Measurements from ENCODE around the gene FMN2.

FMN2 gene

DNA sequence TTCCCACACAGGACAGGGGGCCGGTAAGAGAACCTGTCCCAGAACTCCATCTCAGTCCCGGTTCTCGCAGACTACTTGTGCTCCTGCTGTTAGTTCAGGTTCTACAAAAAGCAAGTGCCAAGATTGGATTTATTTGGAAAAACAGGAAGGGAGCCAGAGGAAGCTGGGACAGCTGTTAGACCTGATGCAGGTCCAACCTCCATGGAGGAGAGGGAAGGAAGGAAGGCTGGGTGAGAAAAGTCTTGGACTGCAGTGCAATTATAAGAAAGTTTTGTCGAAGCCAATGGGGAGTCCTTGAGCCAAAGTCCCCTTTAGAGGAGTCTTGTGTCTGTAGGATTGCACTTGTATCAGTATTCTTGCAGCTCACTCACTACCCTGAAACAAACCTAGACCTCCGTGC lies 329.1 kb downstream of the FMN2 start:
- Histone ChIP-seq H3K4me3 (ENCODE audit: low read depth in 1 of 2, low read length in 1 of 2) (no peak overlapping the region), H3K9me3 (no peaks in the 10 kb centered on the region)
- TF ChIP-seq, protein P1, sequence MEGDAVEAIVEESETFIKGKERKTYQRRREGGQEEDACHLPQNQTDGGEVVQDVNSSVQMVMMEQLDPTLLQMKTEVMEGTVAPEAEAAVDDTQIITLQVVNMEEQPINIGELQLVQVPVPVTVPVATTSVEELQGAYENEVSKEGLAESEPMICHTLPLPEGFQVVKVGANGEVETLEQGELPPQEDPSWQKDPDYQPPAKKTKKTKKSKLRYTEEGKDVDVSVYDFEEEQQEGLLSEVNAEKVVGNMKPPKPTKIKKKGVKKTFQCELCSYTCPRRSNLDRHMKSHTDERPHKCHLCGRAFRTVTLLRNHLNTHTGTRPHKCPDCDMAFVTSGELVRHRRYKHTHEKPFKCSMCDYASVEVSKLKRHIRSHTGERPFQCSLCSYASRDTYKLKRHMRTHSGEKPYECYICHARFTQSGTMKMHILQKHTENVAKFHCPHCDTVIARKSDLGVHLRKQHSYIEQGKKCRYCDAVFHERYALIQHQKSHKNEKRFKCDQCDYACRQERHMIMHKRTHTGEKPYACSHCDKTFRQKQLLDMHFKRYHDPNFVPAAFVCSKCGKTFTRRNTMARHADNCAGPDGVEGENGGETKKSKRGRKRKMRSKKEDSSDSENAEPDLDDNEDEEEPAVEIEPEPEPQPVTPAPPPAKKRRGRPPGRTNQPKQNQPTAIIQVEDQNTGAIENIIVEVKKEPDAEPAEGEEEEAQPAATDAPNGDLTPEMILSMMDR (IDR thresholded peaks at IDR 0.05), result no peak

DNA sequence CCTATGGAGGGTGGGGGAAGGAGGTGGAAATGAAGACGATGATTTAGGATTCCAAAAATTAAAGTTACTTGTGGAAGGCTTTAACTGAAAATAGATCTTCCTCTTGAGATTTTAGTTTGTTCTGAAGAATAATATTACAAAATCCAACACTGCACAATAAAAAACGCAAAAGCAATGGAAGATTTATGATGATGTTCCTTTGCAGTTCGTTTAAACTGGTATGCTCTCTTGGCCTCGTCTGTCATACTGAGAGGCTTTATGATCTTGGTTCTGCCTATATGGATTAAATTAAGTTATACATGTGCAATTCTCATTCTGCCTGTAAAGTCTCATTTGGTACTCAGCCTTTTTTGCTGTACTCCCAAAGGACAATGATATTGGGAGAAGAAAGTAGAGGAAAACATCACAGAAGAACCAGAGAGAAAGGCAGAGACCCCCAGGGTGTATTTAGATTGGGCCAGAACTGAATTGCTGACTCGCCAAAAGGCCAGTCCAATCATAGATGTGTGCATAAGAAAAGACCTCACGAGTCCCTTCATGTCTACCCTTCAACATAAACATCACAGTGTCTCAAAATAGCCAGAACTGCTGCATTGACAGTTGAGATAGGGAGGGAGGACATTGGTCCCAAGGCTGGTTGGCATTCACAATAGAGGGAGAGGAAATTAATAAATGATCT lies 331.7 kb downstream of the FMN2 start:
- Histone ChIP-seq H3K36me3 (no peaks in the 10 kb centered on the region), H3K27me3 (no peaks in the 10 kb centered on the region), H3K27ac (no peak overlapping the region), H3K9me3 (no peaks in the 10 kb centered on the region), H3K4me1 (ENCODE audit: control insufficient read depth in 1 of 2, insufficient read depth in 1 of 2, low read depth in 1 of 2, low read length in 1 of 2) (no peaks in the 10 kb centered on the region), H3K4me3 (ENCODE audit: low read depth in 1 of 2, low read length in 1 of 2) (no peak overlapping the region)
- TF ChIP-seq, protein P1 (IDR thresholded peaks at IDR 0.05), result no peak

More for the DNA sequence above, 329.1 kb downstream of the FMN2 start:
- no peaks in the 10 kb centered on the region for H3K4me1 ChIP-seq (ENCODE audit: control insufficient read depth in 1 of 2, insufficient read depth in 1 of 2, low read depth in 1 of 2, low read length in 1 of 2)
- no peak overlapping the region for H3K27ac ChIP-seq
- H3K36me3 ChIP-seq, result no peaks in the 10 kb centered on the region
- H3K27me3 ChIP-seq, result no peaks in the 10 kb centered on the region

DNA sequence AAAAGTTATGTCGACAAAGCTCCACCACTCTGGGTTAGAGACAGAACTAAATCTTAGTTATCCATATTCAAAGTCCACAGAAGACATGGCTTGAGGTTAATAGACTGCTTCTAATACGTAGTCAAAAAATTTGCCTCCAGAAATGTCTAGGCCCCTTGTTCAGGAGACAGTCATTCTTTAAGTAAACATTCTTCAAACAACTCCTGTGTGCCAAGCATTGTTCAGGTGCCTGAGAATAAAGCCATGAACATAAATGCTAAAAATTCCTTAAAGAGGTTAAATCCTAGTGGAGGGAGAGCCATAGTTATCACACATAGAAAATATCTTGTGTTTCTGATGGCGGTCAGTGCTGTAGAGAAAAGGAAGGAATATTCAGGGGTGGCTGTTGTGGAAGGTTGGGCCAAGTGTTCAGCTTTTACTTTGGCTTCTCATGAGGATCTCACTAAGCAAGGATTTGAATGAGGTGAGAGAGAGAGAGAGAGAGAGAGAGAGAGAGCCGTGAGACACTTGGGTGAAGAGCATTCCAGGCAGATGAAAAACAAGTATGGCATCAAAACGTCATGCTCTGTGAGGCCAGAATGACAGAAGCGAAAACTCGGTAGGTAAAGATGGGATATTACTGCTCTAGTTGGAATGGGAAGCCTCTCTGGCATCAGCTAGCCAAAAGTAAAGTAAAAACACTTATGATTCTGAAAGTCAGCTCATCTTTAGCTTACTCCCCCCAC lies 333.2 kb downstream of the FMN2 start:
- H3K36me3 ChIP-seq, result no peaks in the 10 kb centered on the region
- H3K4me3 ChIP-seq (ENCODE audit: low read depth in 1 of 2, low read length in 1 of 2), result no peak overlapping the region
- no peak overlapping the region for H3K27ac ChIP-seq
- H3K27me3 ChIP-seq, result no peaks in the 10 kb centered on the region
- no peaks in the 10 kb centered on the region for H3K9me3 ChIP-seq
- TF ChIP-seq, protein P1 (IDR thresholded peaks at IDR 0.05), result no peak
- no peaks in the 10 kb centered on the region for H3K4me1 ChIP-seq (ENCODE audit: control insufficient read depth in 1 of 2, insufficient read depth in 1 of 2, low read depth in 1 of 2, low read length in 1 of 2)

DNA sequence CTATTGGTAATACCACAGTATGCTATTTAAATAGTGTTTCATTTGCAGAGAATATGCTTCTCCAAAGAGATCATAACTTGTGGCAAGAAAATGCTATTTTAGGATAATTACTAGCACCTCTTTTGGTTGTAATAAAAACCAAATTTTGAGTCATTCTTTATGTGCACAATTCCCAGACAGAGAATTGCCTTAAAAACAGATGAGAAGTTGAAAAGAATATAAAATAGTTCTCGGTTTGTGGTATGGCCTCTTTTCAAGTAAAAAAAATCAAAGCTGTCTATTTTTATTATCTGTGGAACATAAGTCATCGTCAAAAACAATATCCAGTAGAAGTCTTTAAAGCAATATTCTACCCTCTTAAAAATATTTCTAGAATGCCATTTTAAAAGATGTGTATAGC lies 334.4 kb downstream of the FMN2 start:
- Histone ChIP-seq H3K9me3 (no peaks in the 10 kb centered on the region), H3K36me3 (no peaks in the 10 kb centered on the region)
- TF ChIP-seq, protein P1 (IDR thresholded peaks at IDR 0.05), result no peak

DNA sequence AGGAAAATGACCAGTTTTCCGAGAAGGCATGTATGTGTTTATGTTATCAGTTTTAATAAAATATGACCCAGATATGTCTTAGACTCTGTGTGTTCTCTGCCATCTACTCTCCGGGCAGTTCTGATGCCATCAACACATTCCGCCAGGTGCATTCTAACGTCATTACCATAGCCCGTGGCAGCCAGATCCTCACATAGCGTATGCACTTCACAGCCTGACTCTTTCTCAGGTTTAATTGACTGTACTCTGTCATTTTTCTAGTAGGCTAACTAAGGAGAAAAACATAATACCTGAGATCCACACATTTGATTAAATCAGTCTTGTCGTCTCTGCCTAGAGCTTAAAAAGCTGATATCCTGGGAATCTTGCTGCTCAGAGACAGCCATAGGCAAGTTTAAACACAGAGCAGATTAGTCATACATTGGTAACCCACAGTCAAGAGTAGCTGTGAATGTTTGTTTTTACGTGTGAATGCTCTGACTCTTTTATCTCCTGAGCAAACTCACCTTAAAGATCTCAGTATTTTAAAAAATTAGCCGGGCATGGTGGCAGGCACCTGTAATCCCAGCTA lies 344.4 kb downstream of the FMN2 start:
- no peak overlapping the region for H3K27ac ChIP-seq
- no peak overlapping the region for H3K4me3 ChIP-seq (ENCODE audit: low read depth in 1 of 2, low read length in 1 of 2)
- no peaks in the 10 kb centered on the region for H3K27me3 ChIP-seq
- H3K36me3 ChIP-seq, result no peaks in the 10 kb centered on the region
- no peaks in the 10 kb centered on the region for H3K9me3 ChIP-seq
- no peaks in the 10 kb centered on the region for H3K4me1 ChIP-seq (ENCODE audit: control insufficient read depth in 1 of 2, insufficient read depth in 1 of 2, low read depth in 1 of 2, low read length in 1 of 2)
- TF ChIP-seq, protein P1 (IDR thresholded peaks at IDR 0.05), result no peak

More for the DNA sequence above, 334.4 kb downstream of the FMN2 start:
- H3K4me1 ChIP-seq (ENCODE audit: control insufficient read depth in 1 of 2, insufficient read depth in 1 of 2, low read depth in 1 of 2, low read length in 1 of 2), result no peaks in the 10 kb centered on the region
- no peak overlapping the region for H3K4me3 ChIP-seq (ENCODE audit: low read depth in 1 of 2, low read length in 1 of 2)
- no peaks in the 10 kb centered on the region for H3K27me3 ChIP-seq
- no peak overlapping the region for H3K27ac ChIP-seq
